Thyroid gland (tissue), 4 donors: ENCODE measurements around the gene SHMT2.

Experiments
- CTCF ChIP-seq, 6 experiments: fragments of 200-600 bp in 3 of 6; fragments of 450-650 bp in 3 of 6; sonication (generic) in 3 of 6; IDR thresholded peaks; one replicate each; pipeline ENCODE4 v1.5.1; 2016 to 2019; ENCODE audit warnings: antibody characterized with exemption in 6 of 6, mild to moderate bottlenecking in 2 of 6, inconsistent platforms in 1 of 6, moderate library complexity in 1 of 6
- POLR2A ChIP-seq, 2 donors: fragments of 450-650 bp; IDR thresholded peaks; one replicate each; pipeline ENCODE4 v1.6.1; 2017; ENCODE audit warnings: antibody characterized with exemption in 2 of 2, mild to moderate bottlenecking in 2 of 2, moderate library complexity in 1 of 2

GRCh38 chr12:57213058-57213715 is 16.3 kb upstream of the SHMT2 start:
- peak; percentile 87 to 98 (median 94) for TF ChIP-seq CTCF (IDR thresholded peaks at IDR 0.05)
- no peak for TF ChIP-seq POLR2A (IDR thresholded peaks at IDR 0.05)
